Measurements from ENCODE around the gene INPP5D. TPM values are rescaled to one million over a fixed set of nuclear protein-coding genes. Genes with fewer than 3 reads are reported as not detected.

Gene INPP5D
- total RNA-seq: 0.14 and 1.3 TPM in 2 replicates

DNA sequence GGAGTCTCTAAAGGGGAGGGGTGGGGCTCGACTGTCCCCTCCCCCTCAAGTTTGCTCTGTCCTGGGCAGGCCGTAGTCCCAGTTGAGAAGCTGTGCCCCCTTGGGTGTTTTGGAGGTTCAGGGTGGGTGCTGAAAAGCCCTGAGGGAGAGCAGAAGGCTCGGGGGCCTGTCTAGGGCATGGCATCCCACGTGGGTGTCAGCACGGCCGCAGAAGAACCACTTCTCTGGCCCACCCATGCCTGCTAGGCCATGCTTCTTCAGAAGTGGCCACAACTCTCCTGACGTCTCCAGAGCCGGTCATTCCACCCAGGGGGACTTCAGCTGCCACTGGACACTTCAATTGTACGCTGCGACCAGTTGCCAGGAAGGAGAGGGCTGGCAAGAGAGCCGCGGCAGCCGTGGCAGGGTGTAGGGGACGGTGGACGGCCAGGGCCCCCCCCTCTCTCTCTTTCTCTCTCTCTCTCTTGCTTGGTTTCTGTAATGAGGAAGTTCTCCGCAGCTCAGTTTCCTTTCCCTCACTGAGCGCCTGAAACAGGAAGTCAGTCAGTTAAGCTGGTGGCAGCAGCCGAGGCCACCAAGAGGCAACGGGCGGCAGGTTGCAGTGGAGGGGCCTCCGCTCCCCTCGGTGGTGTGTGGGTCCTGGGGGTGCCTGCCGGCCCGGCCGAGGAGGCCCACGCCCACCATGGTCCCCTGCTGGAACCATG lies at the start of gene INPP5D:
TSS of gene INPP5D (plus strand) at position 546 of the 704 bp plus-strand sequence. CDS start at position 683, 137 bp downstream.

DNA sequence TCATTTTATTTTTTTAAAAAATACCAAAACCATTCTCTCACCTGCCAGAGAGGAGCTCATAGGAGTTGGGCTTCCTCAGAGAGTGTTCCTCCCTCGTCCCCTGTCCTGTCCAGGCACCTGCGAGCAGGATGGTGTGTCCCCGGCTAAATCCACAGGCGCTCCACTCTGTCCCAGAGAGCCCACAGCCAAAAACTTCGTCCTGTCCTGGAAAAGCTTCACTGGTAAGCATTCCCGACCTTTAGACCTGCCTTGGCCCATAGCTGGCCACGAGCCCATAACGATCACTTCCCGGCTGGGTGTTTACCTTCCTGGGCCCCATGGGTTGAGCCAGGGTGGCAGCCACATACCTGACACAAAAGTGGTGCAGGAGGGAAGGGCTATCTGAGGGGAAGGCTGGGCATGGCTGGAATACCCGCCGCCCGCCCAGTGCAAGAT lies 47.1 kb upstream of the INPP5D start, which contains the start of gene NGEF:
TSS of gene NGEF (minus strand) at position 230 of the 435 bp plus-strand sequence. CDS start 38,366 bp downstream, outside the sequence.

DNA sequence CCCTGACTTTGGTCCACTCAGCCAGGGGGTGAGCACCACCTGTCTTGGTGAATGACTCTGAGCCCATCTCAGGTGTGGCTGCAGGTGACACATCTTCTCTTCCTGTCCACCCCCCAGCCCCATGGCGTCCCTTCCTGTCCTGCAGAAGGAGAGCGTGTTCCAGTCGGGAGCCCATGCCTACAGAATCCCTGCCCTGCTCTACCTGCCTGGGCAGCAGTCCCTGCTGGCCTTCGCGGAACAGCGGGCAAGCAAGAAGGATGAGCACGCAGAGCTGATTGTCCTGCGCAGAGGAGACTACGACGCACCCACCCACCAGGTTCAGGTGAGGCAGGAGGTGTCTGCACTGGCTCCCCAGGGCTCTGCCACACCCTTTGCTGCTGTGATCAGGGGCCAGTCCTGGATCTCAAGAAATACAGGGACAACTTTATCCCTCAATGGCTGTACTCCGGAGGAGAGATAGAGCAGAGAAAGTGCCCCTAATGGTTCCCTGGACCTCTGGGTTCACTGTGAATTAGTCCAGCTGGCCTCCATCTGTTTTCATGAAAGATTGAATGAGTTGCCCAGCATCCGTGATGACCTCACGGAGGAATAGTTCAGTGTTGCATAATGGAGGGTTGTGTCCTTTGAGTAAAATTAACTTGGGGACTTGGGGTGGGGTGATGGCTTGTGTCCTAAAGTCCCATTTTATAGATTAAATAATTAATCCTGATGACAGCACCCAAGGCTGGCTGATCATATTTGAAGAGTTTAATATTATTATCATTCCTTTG lies 27.4 kb upstream of the INPP5D start, which contains the start of gene NEU2:
TSS of gene NEU2 (plus strand) at position 122 of the 770 bp plus-strand sequence. CDS start at position 122, 0 bp downstream.

GRCh38 chr2:233251306-233252116 lies 191.4 kb downstream of the INPP5D start, which contains the start of gene ATG16L1:
Gene ATG16L1 (plus strand): TSS chr2:233251673. CDS start chr2:233251828, 155 bp downstream.

Small RNA genes within 50 kb of the gene (small RNA-seq; reads per million reads assigned to genes)
- not detected for gene RN7SL32P (ENCODE audit: low replicate concordance)

Other genes starting within 250 kb of the INPP5D start
- gene SNORC, start 190.1 kb upstream of the INPP5D start, total RNA-seq: 2.0 and 2.2 TPM in 2 replicates
- gene NGEF, start 47.1 kb upstream of the INPP5D start, total RNA-seq: under 0.01 and 0.57 TPM in 2 replicates
- gene NEU2, start 27.7 kb upstream of the INPP5D start, total RNA-seq: not detected in 2 replicates
- 30.2 and 38.7 TPM in 2 replicates for gene ATG16L1, start 191.3 kb downstream of the INPP5D start, total RNA-seq
- not detected in 2 replicates for gene SAG, start 247.5 kb downstream of the INPP5D start, total RNA-seq